ENCODE measurements around the gene SDK1. TPM values are rescaled to one million over a fixed set of nuclear protein-coding genes. Genes with fewer than 3 reads are reported as not detected.

The SDK1 gene
- total and polyA plus RNA-seq, 2 of the 8 experiments (the other 6 are each of a cell fraction or from before 2014, with no cell fraction given), result 3.3 to 7.2 TPM

DNA sequence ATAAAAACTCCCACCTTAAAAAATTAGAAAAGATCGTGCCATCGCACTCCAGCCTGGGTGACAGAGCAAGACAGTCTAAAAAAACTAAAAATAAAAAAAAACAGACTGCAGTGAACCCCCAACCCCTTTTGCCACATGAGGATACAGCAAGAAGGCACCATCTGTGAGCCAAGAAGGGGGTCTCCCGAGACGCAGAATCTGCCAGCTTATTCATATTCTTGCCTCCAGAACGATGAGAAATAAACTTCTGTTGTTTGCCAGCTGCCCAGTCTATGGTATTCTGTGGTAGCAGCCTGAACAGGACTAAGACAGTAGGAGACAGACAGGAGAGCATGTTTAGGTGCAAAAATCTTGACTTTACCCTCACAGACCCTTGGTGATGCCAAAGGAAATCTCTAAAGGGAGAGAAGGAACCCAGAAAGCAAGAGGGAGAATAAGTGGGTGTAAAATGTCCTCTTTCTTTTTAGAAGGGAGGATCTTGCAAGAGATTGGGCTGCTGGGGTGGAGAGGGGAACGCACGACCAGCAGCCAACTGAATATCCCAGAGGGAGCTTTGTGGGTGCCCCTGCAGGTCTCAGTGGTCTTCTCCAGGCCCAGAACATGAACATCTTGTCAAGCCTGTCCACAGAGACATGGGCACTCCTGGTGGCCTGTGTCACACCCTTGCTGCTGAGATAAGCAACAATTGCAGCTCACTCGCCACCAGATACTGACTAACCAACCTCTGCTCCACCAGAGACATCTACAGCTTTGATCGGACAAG is 980.4 kb downstream of the SDK1 start:
- CTCF ChIA-PET (ENCODE audit: partially characterized antibody), result interaction anchor here (0.6 to 0.7 kb wide), 2 partner anchors 9 to 287 kb away, joined by 3 read pairs; no protein-coding TSS in a partner anchor

More for the DNA sequence above, 980.4 kb downstream of the SDK1 start:
- no peaks in the 10 kb centered on the region for H3K4me1 ChIP-seq (replicated peaks in 1 of 4; ENCODE audit: control insufficient read depth in 3 of 4, insufficient read depth in 4 of 4, low read length in 3 of 4)
- H2BK15ac ChIP-seq (ENCODE audit: low read length), result no peak overlapping the region
- no peak for FAIRE-seq
- no peaks in the 10 kb centered on the region for H3K79me1 ChIP-seq (ENCODE audit: low read depth, low read length)
- H3K56ac ChIP-seq (replicated peaks; ENCODE audit: insufficient read length, low read depth, low read length), result no peak overlapping the region
- H3K23ac ChIP-seq (ENCODE audit: insufficient read length), result no peak overlapping the region
- H3K27ac ChIP-seq (ENCODE audit: low read depth, low read length), result no peak overlapping the region
- H3K4me3 ChIP-seq (ENCODE audit: extremely low read depth in 1 of 4, insufficient read depth in 2 of 4, low read depth in 3 of 4, low read length in 4 of 4), result no peak overlapping the region
- H3K36me3 ChIP-seq (ENCODE audit: control insufficient read depth in 2 of 4, insufficient read depth in 4 of 4, low read length in 3 of 4), result no peaks in the 10 kb centered on the region
- no peak overlapping the region for H3K14ac ChIP-seq (ENCODE audit: insufficient read length)
- TF ChIP-seq KDM4A (IDR thresholded peaks at IDR 0.05; ENCODE audit: low read depth, low read length, severe bottlenecking) (no peak), JUN (IDR thresholded peaks at IDR 0.05; ENCODE audit: low read depth, low read length) (no peak), TBP (IDR thresholded peaks at IDR 0.05; ENCODE audit: low read depth, low read length) (no peak), CTBP2 (IDR thresholded peaks at IDR 0.05; ENCODE audit: borderline replicate concordance, insufficient read depth, insufficient read length, low read length) (no peak)
- no peaks in the 10 kb centered on the region for H3K27me3 ChIP-seq (replicated peaks in 1 of 4; ENCODE audit: control insufficient read depth in 3 of 4, extremely low read depth in 1 of 4, insufficient read depth in 3 of 4, low read length in 3 of 4)
- no peak overlapping the region for H3K4ac ChIP-seq (replicated peaks; ENCODE audit: insufficient read length, low read depth, low read length)
- no peak overlapping the region for H2BK5ac ChIP-seq (ENCODE audit: low read depth, low read length)
- no peak overlapping the region for H2BK120ac ChIP-seq (replicated peaks; ENCODE audit: low read depth, low read length)
- no peak overlapping the region for H4K8ac ChIP-seq (ENCODE audit: extremely low read depth, insufficient read depth, low read length)
- H4K20me1 ChIP-seq (replicated peaks in 1 of 2; ENCODE audit: control insufficient read depth in 1 of 2, insufficient read depth in 2 of 2, low read length in 2 of 2), result no peaks in the 10 kb centered on the region
- no peak overlapping the region for H2AK5ac ChIP-seq (ENCODE audit: low read depth, low read length)
- WGBS, 2 experiments (ENCODE audit: extremely low coverage in 1 of 2, insufficient coverage in 1 of 2, insufficient read length in 1 of 2, insufficient replicate concordance in 2 of 2, low coverage in 1 of 2, low lambda C conversion rate in 2 of 2, missing lambda C conversion rate in 1 of 2), result 87% methylated on average over 9 of the region's 9 CpGs; no CpG with 5 or more reads in 1 of the 2 experiments
- H2AFZ ChIP-seq (ENCODE audit: low read length), result no peak overlapping the region
- no peak overlapping the region for H4K5ac ChIP-seq (ENCODE audit: insufficient read length, low read depth, low read length)
- no peak overlapping the region for H2BK20ac ChIP-seq (ENCODE audit: low read length)
- no peaks in the 10 kb centered on the region for H3K79me2 ChIP-seq (ENCODE audit: control insufficient read depth in 1 of 2, insufficient read depth in 2 of 2, low read length in 2 of 2)
- no peaks in the 10 kb centered on the region for H3K23me2 ChIP-seq (ENCODE audit: low read depth, low read length)
- peaks cover 2 to 30% of the 10 kb centered on the region in 2 experiments; a peak in 3 of 4 replicates for H3K9me3 ChIP-seq (ENCODE audit: insufficient read depth in 2 of 2, low read depth in 1 of 2, low read length in 1 of 2)
- H3K4me2 ChIP-seq (ENCODE audit: insufficient read depth in 1 of 2, low read depth in 2 of 2, low read length in 2 of 2), result no peak overlapping the region
- no peak overlapping the region for H3K9ac ChIP-seq (replicated peaks in 1 of 4; ENCODE audit: extremely low read depth in 1 of 4, low read depth in 3 of 4, low read length in 3 of 4)
- DNase-seq (ENCODE audit: low read depth in 1 of 2, low spot score in 2 of 2), result no peak
- H4K91ac ChIP-seq (replicated peaks; ENCODE audit: insufficient read length, low read length), result no peak overlapping the region
- no peak overlapping the region for H2BK12ac ChIP-seq (ENCODE audit: low read depth, low read length)
- POLR2A ChIA-PET (ENCODE audit: partially characterized antibody), result interaction anchor here (0.7 kb wide), 1 partner anchor 816 kb away, joined by 4 read pairs; no protein-coding TSS in a partner anchor
- no peak overlapping the region for H3K18ac ChIP-seq (ENCODE audit: extremely low read depth, low read length)
